ENCODE results near the gene CRYBA4. TPM values are rescaled to one million over a fixed set of nuclear protein-coding genes. Genes with fewer than 3 reads are reported as not detected.

The CRYBA4 gene
- total and polyA plus RNA-seq, 4 donors: not detected

- H3K27ac ChIP-seq (ENCODE audit: low read depth in 1 of 2, low read length in 2 of 2): peak overlapping the region; percentile 10 to 20
- H3K4me1 ChIP-seq (ENCODE audit: control insufficient read depth in 4 of 4, insufficient read depth in 4 of 4, low read length in 3 of 4): peaks cover 2 to 40% (median 23%) of the 10 kb centered on the region in 4 donors
- WGBS: 75% methylated on average over 10 of the region's 10 CpGs
- no peaks in the 10 kb centered on the region for H3K27me3 ChIP-seq (ENCODE audit: control insufficient read depth in 4 of 4, insufficient read depth in 4 of 4, low read length in 3 of 4)
- TF ChIP-seq SP1 (IDR thresholded peaks at IDR 0.05) (peak; percentile 26), NR2F2 (IDR thresholded peaks at IDR 0.05) (peak; percentile 83), EGR1 (IDR thresholded peaks at IDR 0.05; ENCODE audit: low read depth in 2 of 2) (no peak), RAD21 (IDR thresholded peaks at IDR 0.05) (peak in 1 of 2 donors; percentile 31)
- TF ChIP-seq, protein P1, sequence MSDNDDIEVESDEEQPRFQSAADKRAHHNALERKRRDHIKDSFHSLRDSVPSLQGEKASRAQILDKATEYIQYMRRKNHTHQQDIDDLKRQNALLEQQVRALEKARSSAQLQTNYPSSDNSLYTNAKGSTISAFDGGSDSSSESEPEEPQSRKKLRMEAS (IDR thresholded peaks at IDR 0.05): peak; percentile 22
- H3K4me3 ChIP-seq (ENCODE audit: low read depth in 1 of 3, low read length in 3 of 3): no peak overlapping the region
- H3K36me3 ChIP-seq (ENCODE audit: control insufficient read depth in 4 of 4, insufficient read depth in 3 of 4, low read depth in 1 of 4, low read length in 3 of 4): peaks cover 0 to 2% (median 0%) of the 10 kb centered on the region in 4 donors
- DNase-seq (ENCODE audit: low spot score): peak; percentile 75
- H3K9me3 ChIP-seq (ENCODE audit: control insufficient read depth in 4 of 4, low read length in 3 of 4): no peaks in the 10 kb centered on the region
- no peak overlapping the region for H3K9ac ChIP-seq (ENCODE audit: low read depth in 1 of 2, low read length in 2 of 2)
Measured at GRCh38 chr22:26573026-26573662, 48.6 kb upstream of the CRYBA4 start.

DNA sequence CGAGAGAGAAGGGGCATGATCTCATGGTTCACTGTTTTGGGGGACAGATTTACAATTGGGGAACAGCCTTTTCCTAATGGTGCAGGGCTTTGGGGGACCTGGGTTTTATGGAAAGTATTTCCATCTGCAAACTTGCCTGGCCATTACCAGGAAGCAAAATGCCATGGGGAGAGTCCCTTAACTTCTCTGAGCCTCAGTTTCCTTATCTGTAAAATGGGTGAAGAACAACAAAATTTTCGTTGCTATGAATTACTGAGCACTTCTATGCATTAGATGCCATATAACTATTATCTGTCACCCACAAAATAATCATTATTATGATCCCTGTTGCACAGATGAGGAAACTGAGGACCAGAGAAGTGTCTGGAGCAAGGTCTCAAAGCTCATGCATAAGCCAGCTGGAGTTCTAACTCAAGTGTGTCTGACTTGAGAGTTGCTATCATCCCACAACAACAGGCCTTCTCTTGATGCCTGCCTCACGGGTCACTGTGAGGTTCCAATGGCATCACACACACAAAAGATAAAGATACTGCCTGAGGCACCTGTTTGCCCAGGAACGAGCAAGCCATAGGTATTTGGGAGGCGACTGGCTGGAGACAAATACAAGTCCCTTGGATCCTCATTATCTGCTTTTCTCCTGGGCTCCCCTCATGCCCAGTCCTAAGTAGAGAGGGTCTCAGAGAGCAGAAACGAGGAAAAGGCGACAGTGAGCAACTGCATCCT lies 47.6 kb upstream of the CRYBA4 start:
- H3K9ac ChIP-seq (ENCODE audit: low read depth in 1 of 2, low read length in 2 of 2): no peak overlapping the region
- H3K27me3 ChIP-seq (ENCODE audit: control insufficient read depth in 4 of 4, insufficient read depth in 4 of 4, low read length in 3 of 4): no peaks in the 10 kb centered on the region
- H3K36me3 ChIP-seq (ENCODE audit: control insufficient read depth in 4 of 4, insufficient read depth in 3 of 4, low read depth in 1 of 4, low read length in 3 of 4): peaks cover 0 to 4% (median 0%) of the 10 kb centered on the region in 4 donors
- no peak for DNase-seq (ENCODE audit: low spot score)
- H3K4me3 ChIP-seq (ENCODE audit: low read depth in 1 of 3, low read length in 3 of 3): no peak overlapping the region
- H3K27ac ChIP-seq (ENCODE audit: low read depth in 1 of 2, low read length in 2 of 2): no peak overlapping the region
- no peaks in the 10 kb centered on the region for H3K9me3 ChIP-seq (ENCODE audit: control insufficient read depth in 4 of 4, low read length in 3 of 4)
- 87% methylated on average over 7 of the region's 7 CpGs for WGBS
- no peak for TF ChIP-seq YY1 (IDR thresholded peaks at IDR 0.05)
- no peak for TF ChIP-seq HNF4A (conservative IDR thresholded peaks at IDR 0.05)
- no peak for TF ChIP-seq EGR1 (IDR thresholded peaks at IDR 0.05; ENCODE audit: low read depth in 2 of 2)
- TF ChIP-seq FOXA2 (IDR thresholded peaks at IDR 0.05): no peak
- no peak for TF ChIP-seq GABPA (IDR thresholded peaks at IDR 0.05 in 1 of 2, conservative IDR thresholded peaks at IDR 0.05 in 1 of 2)
- TF ChIP-seq JUND (IDR thresholded peaks at IDR 0.05): no peak
- TF ChIP-seq, protein P2, sequence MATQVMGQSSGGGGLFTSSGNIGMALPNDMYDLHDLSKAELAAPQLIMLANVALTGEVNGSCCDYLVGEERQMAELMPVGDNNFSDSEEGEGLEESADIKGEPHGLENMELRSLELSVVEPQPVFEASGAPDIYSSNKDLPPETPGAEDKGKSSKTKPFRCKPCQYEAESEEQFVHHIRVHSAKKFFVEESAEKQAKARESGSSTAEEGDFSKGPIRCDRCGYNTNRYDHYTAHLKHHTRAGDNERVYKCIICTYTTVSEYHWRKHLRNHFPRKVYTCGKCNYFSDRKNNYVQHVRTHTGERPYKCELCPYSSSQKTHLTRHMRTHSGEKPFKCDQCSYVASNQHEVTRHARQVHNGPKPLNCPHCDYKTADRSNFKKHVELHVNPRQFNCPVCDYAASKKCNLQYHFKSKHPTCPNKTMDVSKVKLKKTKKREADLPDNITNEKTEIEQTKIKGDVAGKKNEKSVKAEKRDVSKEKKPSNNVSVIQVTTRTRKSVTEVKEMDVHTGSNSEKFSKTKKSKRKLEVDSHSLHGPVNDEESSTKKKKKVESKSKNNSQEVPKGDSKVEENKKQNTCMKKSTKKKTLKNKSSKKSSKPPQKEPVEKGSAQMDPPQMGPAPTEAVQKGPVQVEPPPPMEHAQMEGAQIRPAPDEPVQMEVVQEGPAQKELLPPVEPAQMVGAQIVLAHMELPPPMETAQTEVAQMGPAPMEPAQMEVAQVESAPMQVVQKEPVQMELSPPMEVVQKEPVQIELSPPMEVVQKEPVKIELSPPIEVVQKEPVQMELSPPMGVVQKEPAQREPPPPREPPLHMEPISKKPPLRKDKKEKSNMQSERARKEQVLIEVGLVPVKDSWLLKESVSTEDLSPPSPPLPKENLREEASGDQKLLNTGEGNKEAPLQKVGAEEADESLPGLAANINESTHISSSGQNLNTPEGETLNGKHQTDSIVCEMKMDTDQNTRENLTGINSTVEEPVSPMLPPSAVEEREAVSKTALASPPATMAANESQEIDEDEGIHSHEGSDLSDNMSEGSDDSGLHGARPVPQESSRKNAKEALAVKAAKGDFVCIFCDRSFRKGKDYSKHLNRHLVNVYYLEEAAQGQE (IDR thresholded peaks at IDR 0.05): no peak
- TF ChIP-seq RAD21 (IDR thresholded peaks at IDR 0.05): no peak
- TF ChIP-seq, protein P3, sequence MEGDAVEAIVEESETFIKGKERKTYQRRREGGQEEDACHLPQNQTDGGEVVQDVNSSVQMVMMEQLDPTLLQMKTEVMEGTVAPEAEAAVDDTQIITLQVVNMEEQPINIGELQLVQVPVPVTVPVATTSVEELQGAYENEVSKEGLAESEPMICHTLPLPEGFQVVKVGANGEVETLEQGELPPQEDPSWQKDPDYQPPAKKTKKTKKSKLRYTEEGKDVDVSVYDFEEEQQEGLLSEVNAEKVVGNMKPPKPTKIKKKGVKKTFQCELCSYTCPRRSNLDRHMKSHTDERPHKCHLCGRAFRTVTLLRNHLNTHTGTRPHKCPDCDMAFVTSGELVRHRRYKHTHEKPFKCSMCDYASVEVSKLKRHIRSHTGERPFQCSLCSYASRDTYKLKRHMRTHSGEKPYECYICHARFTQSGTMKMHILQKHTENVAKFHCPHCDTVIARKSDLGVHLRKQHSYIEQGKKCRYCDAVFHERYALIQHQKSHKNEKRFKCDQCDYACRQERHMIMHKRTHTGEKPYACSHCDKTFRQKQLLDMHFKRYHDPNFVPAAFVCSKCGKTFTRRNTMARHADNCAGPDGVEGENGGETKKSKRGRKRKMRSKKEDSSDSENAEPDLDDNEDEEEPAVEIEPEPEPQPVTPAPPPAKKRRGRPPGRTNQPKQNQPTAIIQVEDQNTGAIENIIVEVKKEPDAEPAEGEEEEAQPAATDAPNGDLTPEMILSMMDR (IDR thresholded peaks at IDR 0.05; ENCODE audit: low read depth, low read length, missing input control): no peak
- TF ChIP-seq, protein P4, sequence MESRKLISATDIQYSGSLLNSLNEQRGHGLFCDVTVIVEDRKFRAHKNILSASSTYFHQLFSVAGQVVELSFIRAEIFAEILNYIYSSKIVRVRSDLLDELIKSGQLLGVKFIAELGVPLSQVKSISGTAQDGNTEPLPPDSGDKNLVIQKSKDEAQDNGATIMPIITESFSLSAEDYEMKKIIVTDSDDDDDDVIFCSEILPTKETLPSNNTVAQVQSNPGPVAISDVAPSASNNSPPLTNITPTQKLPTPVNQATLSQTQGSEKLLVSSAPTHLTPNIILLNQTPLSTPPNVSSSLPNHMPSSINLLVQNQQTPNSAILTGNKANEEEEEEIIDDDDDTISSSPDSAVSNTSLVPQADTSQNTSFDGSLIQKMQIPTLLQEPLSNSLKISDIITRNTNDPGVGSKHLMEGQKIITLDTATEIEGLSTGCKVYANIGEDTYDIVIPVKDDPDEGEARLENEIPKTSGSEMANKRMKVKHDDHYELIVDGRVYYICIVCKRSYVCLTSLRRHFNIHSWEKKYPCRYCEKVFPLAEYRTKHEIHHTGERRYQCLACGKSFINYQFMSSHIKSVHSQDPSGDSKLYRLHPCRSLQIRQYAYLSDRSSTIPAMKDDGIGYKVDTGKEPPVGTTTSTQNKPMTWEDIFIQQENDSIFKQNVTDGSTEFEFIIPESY (IDR thresholded peaks at IDR 0.05): no peak
- TF ChIP-seq TAF1 (conservative IDR thresholded peaks at IDR 0.05): no peak
- no peak for TF ChIP-seq HNF4G (IDR thresholded peaks at IDR 0.05)
- no peak for TF ChIP-seq NR2F2 (IDR thresholded peaks at IDR 0.05)
- TF ChIP-seq, protein P1 (IDR thresholded peaks at IDR 0.05): no peak
- TF ChIP-seq SP1 (IDR thresholded peaks at IDR 0.05): no peak
- TF ChIP-seq RXRA (IDR thresholded peaks at IDR 0.05): no peak
- no peak for TF ChIP-seq FOXA1 (IDR thresholded peaks at IDR 0.05)
- TF ChIP-seq, protein P5, sequence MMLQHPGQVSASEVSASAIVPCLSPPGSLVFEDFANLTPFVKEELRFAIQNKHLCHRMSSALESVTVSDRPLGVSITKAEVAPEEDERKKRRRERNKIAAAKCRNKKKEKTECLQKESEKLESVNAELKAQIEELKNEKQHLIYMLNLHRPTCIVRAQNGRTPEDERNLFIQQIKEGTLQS (IDR thresholded peaks at IDR 0.05): no peak
- peaks cover 2 to 36% (median 19%) of the 10 kb centered on the region in 4 donors for H3K4me1 ChIP-seq (ENCODE audit: control insufficient read depth in 4 of 4, insufficient read depth in 4 of 4, low read length in 3 of 4)

Data from liver (tissue), 9 donors.